ENCODE data around the gene TRAF3IP3.
A peak's percentile ranks its signal among the peaks of the same experiment; 100 is the strongest.

TRAF3IP3 gene

GRCh38 chr1:209800984-209801834 is 45.4 kb downstream of the TRAF3IP3 start:
- DNase-seq (ENCODE audit: low read depth in 2 of 2) = no peak

- DNase-seq (ENCODE audit: low read depth in 2 of 2) = no peak
Observed at GRCh38 chr1:209802117-209802779, 46.4 kb downstream of the TRAF3IP3 start.

- no peak for DNase-seq (ENCODE audit: low read depth in 2 of 2)
Observed at GRCh38 chr1:209802780-209803152, 46.9 kb downstream of the TRAF3IP3 start.

- no peak for DNase-seq (ENCODE audit: low read depth in 2 of 2)
Observed at GRCh38 chr1:209803568-209803967, 47.7 kb downstream of the TRAF3IP3 start.

- DNase-seq (ENCODE audit: low read depth in 2 of 2) = no peak
Observed at GRCh38 chr1:209805341-209805781, 49.5 kb downstream of the TRAF3IP3 start.

- DNase-seq (ENCODE audit: low read depth in 2 of 2) = peak; percentile 55 to 62
Observed at GRCh38 chr1:209805875-209806760, 50.3 kb downstream of the TRAF3IP3 start, which contains the start of gene IRF6. Gene IRF6, minus strand, starts transcription at chr1:209806142. Its CDS starts 4,729 bp downstream, at chr1:209801413.

GRCh38 chr1:209807509-209807908 is 51.7 kb downstream of the TRAF3IP3 start:
- DNase-seq (ENCODE audit: low read depth in 2 of 2) = no peak

- no peak for DNase-seq (ENCODE audit: low read depth in 2 of 2)
Observed at GRCh38 chr1:209808059-209808581, 52.3 kb downstream of the TRAF3IP3 start.

GRCh38 chr1:209809611-209810010 is 53.8 kb downstream of the TRAF3IP3 start:
- DNase-seq (ENCODE audit: low read depth in 2 of 2) = no peak

GRCh38 chr1:209810783-209811182 is 54.9 kb downstream of the TRAF3IP3 start:
- no peak for DNase-seq (ENCODE audit: low read depth in 2 of 2)

- no peak for DNase-seq (ENCODE audit: low read depth in 2 of 2)
Observed at GRCh38 chr1:209813902-209814301, 58.0 kb downstream of the TRAF3IP3 start.

GRCh38 chr1:209815490-209815889 is 59.6 kb downstream of the TRAF3IP3 start:
- DNase-seq (ENCODE audit: low read depth in 2 of 2) = no peak

GRCh38 chr1:209815931-209816341 is 60.1 kb downstream of the TRAF3IP3 start:
- DNase-seq (ENCODE audit: low read depth in 2 of 2) = no peak

- no peak for DNase-seq (ENCODE audit: low read depth in 2 of 2)
Observed at GRCh38 chr1:209816923-209817322, 61.1 kb downstream of the TRAF3IP3 start.

- DNase-seq (ENCODE audit: low read depth in 2 of 2) = no peak
Observed at GRCh38 chr1:209817691-209818090, 61.8 kb downstream of the TRAF3IP3 start.

GRCh38 chr1:209819058-209819457 is 63.2 kb downstream of the TRAF3IP3 start:
- no peak for DNase-seq (ENCODE audit: low read depth in 2 of 2)

- DNase-seq (ENCODE audit: low read depth in 2 of 2) = no peak
Observed at GRCh38 chr1:209820986-209821385, 65.1 kb downstream of the TRAF3IP3 start.

GRCh38 chr1:209822706-209823105 is 66.9 kb downstream of the TRAF3IP3 start:
- DNase-seq (ENCODE audit: low read depth in 2 of 2) = no peak

- no peak for DNase-seq (ENCODE audit: low read depth in 2 of 2)
Observed at GRCh38 chr1:209823143-209824041, 67.5 kb downstream of the TRAF3IP3 start.

GRCh38 chr1:209825591-209826434 is 70.0 kb downstream of the TRAF3IP3 start:
- no peak for DNase-seq (ENCODE audit: low read depth in 2 of 2)
